Ecto neural progenitor cell (in vitro differentiated cells): Measurements from ENCODE around the gene ETV3.
A peak's percentile ranks its signal among the peaks of the same experiment; 100 is the strongest.

Experiments used
- DNase-seq: peaks from one replicate; pipeline ENCODE4 v3.0.0-alpha.2; 2018; ENCODE audit warnings: low spot score

ETV3 gene

DNA sequence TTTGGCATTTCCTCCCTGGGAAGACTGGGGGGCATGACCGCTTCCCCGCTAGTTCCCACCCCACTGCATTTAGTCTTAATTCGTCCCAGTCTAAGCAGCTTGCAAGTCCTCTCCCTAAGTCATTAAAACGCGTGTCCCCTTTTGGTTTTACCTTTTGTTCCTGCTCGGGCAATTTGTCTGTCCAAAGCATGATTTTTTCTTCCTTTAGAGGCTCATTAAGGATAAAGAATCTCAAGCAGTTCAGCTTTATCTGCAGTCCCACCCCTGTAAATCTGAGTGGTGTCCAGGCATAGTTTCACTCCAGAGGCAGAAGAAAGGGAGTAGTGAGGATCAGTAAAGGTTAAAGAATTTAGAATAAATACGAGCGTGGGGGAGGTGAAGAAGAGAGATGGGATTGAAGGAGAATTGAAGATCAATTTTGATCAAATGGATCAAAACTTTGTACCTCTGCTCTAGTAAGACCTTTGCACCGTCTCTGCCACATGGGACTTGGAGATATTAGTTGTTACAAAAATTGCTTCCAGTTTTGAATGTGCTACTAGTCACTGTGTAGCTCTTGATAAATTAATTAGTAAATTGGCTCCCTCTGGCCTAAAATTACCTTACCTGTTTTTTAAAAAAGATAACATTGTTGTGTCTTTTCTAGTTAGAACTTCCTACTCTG lies 989 bp upstream of the ETV3 start:
- no peak for DNase-seq

DNA sequence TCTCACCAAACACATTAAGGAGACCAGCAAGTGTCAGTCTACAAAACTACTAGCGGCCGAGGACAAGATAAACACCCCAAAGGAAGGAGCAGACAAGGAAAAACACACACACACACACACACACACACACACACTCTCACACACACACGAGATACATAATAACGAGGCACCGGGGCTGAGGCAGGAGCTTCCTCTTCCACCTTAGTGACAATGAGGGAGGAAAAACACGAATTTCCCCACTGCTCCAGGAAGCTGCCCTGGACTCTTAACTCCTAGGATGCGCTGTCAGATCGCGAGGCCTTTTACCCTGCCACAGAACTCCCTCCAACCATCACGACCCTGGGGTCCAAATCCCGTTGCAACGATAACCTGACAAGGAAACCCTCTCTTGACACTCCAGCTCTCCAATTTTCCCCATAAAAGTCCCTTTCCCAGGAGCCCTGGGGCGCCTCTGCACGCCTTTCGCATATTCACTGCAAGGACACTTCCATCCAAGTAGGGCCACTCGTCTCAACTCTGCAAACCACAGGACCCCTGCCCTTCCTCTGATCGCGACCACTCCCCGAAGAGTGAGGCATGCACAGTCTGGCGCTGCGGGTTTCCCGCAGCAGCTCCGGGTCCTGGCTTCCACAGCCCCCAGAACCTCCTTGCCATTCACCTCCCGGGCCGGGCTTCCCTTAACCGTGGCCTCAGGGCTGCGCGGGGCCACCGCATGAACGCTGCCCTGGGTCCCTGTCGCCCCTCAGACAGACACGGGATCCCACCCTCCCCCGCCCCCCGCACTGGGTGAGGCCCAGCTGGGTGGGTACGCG lies 581 bp downstream of the ETV3 start:
- no peak for DNase-seq

DNA sequence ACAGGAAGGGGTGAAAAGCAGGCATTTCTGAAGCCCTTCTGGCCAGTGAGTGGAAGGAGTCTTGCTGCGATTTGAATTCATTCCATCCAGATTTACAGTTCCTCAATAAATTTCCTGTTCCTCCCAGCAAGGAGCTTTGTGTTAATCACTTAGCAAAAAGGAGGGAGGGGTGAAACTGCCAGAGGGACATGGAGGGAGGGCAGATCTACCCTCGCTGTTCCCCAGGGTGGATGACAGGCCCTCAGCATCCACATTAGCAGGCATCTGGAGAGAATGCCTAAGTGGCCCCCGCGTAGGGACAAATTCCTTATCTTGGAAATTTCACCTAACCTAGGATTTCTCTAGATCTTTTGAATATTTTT lies 1.2 kb downstream of the ETV3 start:
- DNase-seq: no peak

DNA sequence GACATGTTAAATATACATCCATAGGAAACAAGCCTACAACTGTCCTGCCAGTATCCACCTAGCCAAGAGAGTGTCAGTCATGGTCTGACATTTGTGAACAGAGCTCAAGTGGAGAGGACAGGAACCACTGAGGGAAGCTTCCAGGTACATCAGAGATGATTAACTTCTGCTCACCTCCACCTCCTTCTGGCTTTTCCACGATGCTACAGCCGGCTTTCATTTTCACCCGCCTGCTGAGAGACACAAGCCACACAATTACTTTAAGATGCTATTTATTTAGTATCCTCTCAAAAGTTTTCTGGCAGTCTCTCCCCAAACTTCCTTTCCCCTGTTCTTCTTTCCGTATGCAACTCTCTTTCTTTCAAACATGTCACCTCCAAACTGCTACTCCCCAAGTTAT lies 2.1 kb downstream of the ETV3 start:
- DNase-seq: no peak

DNA sequence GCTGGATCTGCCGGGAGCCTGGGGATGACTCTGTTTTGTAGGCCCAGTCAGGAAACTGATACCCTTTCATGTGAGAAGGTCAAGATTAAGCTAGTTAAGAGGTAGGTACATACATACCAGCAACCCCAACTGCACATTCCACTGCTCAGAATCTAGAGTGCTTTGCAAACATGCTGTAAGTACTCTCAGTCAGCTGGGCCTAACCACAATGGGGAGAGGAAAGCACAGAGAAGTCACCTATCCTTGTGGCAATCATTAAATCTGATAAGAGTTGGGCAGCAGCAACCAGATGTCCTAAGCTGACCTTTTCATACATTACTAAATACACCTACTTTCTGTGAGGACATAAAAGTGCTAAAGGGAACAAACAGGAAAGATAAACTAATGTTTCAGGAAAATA lies 2.5 kb downstream of the ETV3 start:
- no peak for DNase-seq

DNA sequence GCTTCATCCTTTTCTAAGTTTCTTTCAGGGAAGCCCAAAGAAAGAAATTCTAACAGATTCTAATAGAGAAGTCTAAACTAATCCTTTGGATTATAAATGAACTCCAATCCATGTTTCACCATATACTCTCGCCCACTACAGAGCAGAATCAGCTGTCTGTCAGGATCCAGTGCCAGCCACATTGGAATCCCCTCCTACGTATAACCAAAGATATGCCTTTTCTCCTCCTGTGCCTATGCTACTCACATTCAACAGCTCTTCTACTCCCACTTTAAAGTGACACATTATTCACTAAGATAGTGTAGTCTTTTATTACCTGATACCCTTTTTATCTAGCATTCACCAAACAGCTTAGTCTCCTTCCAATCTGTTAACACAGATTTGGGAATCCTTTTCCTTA lies 3.1 kb downstream of the ETV3 start:
- no peak for DNase-seq

DNA sequence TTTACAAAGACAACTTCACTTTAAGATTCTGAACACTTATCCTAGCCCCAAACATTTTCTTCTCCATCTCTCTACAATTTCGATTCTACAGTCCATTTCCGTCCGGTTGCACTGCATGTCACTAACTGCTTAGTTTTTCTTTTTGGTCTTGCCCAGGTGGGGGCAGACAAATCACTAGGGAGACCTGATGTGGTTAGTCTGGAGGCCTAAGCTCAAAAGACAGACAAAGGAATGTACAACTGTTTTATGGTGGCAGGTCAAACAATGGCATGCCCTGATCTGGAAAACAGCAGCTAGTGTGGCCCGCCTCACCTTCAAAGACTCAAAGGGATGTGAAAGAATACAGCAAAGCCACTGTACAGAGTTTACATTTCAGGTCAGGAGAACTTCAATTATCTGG lies 3.8 kb downstream of the ETV3 start:
- no peak for DNase-seq

DNA sequence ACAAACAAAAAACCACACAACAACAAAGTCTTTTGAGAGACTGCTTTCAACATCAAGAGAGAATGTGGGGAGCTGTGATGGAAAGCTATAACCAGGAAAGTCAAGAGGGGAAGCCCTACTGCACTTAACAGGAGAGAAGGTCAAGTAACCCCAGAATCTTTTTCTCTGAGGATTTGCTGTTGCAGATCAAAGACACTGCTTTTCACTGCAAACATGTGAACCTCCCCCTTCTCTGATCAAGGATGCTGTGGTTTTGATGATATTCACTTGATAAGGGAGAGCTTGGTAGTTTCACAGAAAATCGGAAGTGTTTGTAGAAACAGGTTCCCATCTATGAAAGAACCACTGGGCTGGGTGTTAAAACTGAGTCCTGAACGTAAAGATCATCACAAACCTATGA lies 4.8 kb downstream of the ETV3 start:
- DNase-seq: no peak

DNA sequence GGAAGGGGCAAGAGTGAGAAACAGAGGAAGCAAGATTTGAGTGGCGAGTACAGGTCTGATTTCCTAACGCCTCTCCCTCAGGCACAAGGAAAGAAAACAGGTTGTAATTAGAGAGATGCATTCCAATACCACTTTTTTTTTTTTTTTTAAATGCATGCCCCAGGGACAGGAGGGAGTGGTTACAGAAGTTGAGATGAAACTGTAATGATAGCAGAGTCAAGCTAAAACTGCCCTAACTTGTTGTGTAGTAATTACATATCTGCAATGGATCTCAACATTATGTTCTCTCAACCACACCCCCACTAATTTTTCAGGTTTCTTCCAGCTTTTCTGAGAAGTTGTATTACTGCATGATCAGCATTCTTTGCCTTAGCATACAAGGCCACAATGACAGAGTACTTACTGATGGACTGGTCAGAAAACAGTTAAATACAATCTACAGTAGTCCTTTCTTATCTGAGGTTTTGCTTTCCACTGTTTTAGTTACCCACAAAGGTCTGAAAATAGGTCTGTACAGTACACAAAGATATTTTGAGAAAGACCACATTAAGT lies 5.5 kb downstream of the ETV3 start:
- DNase-seq: no peak

DNA sequence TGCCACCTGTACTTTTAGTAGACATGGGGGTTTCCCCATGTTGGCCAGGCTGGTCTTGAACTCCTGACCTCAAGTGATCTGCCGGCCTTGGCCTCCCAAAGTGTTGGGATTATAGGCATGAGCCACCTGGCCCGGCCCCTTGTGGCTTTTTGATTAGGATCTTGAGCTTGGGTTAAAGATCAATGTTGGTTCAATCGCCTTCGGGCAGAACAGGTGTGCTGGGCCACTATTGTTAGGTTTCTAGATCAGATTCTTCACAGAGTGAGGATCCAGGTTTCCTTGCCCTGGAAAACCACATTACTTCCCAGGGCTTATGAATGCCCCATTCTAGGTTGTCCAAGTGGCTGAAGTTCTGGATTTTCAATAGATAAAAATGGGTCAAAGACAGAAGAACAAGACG lies 6.1 kb downstream of the ETV3 start:
- no peak for DNase-seq

DNA sequence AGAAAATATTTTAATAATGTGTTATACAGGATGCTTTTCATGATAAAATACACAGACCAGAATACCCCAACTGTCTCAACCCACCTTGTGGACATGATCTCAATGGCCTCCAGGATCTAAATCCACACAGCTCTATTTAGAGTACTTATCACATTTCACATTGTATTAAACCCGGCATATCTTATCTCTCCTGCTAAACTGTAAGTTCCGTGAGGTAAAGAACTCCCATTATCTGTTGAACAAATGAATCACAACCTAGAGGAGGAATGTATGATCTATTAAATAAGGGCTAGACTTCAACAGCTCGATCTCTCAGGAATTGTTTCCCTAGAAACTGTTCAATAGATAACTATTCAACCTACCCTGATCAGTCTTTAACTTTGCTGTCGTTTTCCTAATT lies 6.9 kb downstream of the ETV3 start:
- no peak for DNase-seq

DNA sequence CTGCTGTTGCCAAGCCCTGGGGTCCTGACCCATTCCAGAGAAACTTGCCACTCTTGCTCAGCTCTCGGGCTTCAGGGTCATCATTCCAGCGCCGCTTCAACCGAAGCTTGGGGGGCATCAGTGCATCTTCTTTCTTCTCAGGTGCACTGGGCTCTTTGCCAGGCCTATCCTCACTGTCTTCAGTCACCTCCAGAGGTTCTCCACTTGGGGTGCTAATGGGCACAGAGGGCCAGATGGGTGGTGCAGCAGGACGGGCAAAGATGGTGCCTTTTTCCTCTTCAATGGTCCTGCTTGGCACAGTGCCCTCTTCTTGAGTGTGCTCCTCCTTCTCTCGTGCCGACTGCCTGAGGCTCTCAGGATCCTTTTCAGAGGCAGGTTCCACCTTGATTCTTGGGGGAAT lies 13.3 kb downstream of the ETV3 start:
- no peak for DNase-seq

DNA sequence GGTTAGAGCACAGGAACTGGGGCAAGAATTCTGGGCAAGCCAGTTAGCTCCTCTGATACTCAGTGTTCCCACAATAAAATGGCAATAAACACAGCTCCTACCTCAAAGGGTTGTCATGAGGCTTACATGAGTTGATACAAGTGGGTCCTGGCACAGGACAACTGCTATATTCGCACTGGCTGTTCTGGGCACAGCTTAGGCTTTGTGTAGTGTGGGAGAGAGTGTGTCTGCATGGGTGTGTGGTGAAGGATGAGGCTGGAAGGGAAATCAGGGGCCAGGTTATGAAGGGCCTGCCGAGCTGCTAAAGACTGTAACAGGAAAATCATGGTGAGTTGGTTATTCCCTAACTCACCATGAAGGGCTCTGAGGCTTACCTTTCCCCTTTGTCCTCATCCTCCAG lies 18.7 kb downstream of the ETV3 start:
- DNase-seq: no peak

DNA sequence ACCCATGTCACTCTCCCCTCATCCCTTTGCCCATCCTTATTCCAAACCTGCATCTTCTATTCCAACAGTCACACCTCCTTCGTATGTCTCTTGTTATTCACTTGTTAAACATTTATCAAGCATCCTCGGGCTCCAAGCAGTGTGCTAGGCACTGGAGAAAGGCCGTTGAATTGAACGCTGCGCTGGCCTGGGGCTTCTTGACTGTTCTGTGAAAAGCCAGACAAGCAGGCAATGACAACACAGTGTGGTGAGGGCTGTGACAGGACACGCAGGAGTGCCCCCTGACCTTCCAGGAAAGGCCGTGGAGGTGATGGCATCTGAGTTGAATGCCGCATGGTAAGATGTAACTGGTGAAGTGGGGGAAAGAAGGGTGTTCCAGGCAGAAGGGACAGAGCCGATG lies 19.2 kb downstream of the ETV3 start:
- no peak for DNase-seq

DNA sequence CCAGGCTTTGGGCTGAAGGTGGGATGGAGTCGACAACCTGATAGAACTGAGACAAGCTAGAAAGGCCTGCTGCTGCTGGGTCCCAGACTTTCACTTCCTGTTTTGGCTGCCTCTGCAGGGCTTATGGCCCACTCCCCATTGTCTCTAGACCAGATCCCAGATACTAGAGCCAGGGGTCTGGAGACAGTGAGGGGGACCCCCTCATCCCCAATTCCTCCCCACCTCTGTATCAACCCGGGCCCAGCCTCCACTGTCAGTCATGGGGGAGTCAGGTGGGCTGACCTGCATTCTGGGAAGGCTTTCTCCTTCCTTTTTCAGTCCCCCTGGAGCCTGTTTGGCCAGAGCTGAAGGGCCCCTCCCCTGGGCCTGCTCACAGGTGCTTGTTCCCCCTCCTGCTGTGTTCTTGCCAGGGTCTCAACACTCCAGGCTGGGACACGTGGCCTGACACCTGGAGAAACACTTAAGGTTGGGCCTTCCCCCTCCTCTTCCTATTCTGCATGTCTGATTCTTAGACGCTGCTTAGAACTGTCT lies 20.6 kb downstream of the ETV3 start:
- DNase-seq: no peak

DNA sequence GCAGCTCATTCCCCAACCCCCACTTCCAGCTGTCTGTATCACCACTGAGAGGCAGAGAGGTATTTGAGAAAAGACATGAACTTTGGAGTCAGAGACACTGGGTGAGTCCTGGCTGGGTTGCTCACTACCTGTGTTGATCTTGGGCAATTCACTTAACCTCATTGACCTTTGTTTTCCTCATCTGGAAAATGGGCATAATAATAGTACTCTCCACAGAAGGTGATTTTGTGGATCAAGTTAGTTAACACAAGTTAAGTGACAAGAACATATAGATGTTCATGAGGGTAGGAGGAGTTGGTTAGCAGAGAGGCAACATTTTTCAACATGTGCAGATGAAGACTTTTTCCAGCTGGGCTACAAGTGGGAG lies 21.5 kb downstream of the ETV3 start:
- DNase-seq: no peak

DNA sequence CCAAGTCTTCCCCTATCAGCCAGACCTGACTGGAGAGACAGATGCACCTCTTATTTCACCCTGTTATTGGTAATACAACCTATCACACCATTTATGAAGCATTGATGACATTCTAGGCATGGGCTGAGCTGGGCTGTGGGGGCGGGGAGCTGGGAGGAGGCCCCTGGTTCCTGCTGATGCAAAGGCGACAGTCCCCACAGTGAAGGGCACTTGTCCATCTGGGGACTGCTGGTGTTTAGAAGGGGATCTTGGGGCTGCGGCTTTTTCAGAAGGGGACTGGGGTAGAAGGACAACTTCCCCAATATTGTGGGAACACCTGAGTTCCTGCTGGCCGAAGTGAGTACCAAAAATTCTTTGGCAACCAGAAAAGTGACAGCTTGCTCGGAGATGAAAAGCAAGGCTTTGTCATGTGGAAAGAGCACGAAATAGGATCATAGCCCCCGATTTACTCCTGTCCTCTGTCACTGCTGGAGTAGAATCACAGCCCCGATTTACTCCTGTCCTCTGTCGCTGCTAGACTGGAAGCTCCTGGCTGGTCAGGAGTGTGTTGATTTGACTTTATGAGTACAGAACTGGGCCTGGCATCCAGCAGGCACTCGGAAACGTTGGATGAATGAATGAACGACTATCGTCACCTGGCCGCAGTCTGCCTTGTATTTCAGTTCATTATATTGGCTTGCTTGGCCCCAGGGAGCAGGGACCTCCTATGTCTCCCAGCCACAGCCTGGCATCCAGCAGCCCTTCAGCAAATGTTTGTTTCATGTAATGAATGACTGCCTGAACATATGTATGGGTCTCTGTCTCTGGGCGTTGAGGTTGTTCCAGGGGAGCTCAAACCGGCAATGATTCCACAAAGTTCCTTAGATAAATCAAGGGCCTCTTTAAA lies 22.1 kb downstream of the ETV3 start:
- DNase-seq: peak; percentile 43

DNA sequence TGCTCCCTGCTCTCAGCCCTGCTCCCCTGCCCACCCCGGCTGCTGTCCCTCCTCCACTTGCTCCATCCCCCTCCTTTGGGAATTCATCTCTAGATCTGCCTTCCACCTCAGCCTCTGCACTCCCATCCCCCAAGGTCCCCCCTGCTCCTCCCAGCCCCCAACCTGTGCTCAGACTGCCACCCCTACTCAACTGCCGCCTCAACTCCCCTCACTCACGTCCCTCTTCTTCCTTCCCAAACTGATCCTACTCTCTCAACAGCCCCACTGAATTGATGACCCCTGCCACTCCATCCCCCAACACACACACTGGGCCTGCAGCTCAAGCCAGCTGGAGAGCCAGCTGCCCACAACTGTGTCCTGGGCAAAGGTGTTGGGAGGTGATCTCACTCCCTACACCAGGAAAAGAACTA lies 22.8 kb downstream of the ETV3 start:
- DNase-seq: no peak

DNA sequence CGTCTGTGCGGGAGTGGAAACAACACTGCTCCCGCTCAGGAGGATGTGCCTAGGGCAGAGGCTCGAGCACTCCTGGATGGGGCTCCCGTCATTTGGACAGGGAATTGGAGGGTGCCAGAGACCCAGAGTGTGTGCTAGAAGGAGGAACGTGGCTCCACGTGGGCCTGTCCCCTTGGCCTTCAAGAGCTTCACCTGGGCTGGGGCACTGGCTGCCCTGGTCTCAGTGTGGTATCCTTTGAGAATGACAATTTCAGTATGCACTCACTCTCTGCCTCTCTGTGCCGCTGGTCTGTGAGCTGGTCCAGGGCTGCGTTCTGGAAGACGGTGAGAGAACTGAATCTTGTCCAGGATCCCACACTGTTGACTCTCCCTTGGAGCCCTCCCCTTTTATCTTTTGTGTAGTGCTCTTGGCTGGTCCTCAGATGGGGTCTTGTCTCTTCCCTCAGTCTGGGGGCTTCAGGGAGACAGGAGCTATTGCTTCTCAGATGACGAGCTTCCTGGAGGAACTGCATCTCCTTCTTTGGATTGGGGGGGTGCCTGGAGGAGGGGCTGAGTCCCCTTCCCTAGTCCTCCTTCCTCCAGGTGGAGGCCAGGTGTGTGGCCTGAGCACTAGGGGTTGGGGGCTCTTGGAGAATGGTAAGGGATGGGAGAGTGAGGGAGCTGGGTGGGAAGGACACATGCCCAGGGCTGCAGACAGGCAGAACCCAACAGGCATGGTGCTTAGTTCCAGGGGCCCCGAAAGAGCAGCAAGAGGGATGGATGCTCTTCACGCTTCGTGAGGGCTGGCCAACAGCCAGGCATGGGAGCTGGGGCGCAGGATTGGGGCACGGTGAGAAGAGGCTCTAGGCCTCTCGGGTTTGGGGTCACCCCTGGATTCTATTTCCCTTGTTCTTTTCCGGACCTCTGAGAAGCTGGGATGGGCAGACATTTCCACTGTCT lies 23.7 kb downstream of the ETV3 start:
- peak; percentile 40 for DNase-seq

DNA sequence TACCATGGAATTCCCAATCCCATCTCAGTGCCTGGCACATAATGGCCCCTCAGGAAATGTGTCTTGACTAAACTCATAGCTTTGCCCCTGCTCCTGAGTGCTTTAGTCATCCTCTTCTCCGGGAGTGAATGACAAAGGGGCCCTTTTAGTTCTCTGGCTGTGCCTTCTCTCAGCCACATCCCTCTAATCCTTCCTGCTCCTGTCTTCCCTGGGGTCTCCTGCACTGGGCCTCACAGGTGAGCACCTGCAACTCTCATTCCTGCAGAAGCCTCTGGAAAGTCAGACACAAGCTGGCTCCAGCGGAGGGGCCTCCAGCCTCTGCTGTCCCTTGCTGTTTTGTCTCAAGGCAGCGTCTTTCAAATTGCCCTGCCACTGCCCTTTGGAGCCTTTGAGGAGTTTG lies 24.6 kb downstream of the ETV3 start:
- DNase-seq: peak; percentile 47

DNA sequence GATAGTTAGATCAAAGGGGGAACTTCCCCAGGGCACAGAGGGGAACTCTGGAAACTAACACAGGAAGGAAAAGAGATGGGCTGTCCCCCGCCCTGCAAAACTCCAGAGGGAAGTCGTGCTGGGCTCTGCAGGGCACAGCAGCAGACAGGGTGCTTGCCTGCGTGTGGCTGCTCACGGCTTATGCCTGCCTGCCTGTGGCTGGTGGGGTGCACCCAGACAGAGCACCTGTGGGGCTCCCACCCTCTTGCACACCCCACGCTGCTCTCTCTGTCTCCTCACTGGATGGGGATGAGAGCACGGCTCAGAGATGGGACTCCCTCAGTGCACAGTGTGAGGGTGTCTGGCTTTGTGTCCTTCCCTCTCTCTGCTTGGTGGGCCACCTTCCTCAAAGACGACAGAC lies 25.1 kb downstream of the ETV3 start:
- DNase-seq: peak; percentile 41
